Measurements from ENCODE around the gene PIP4K2B.

Gene PIP4K2B

GRCh38 chr17:38799501-38800236 lies at the start of gene PIP4K2B:
PIP4K2B (minus strand) TSS chr17:38799556; CDS start chr17:38799424, 132 bp downstream.
- DNase-seq (ENCODE audit: insufficient read length, low spot score): peak; percentile 87
- TF ChIP-seq, protein P1, sequence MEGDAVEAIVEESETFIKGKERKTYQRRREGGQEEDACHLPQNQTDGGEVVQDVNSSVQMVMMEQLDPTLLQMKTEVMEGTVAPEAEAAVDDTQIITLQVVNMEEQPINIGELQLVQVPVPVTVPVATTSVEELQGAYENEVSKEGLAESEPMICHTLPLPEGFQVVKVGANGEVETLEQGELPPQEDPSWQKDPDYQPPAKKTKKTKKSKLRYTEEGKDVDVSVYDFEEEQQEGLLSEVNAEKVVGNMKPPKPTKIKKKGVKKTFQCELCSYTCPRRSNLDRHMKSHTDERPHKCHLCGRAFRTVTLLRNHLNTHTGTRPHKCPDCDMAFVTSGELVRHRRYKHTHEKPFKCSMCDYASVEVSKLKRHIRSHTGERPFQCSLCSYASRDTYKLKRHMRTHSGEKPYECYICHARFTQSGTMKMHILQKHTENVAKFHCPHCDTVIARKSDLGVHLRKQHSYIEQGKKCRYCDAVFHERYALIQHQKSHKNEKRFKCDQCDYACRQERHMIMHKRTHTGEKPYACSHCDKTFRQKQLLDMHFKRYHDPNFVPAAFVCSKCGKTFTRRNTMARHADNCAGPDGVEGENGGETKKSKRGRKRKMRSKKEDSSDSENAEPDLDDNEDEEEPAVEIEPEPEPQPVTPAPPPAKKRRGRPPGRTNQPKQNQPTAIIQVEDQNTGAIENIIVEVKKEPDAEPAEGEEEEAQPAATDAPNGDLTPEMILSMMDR (IDR thresholded peaks at IDR 0.05; ENCODE audit: insufficient read depth, missing control alignments): no peak
- FAIRE-seq: no peak

GRCh38 chr17:38848557-38848891 lies 49.2 kb upstream of the PIP4K2B start:
- DNase-seq (ENCODE audit: insufficient read length, low spot score): no peak
- TF ChIP-seq, protein P1 (IDR thresholded peaks at IDR 0.05; ENCODE audit: insufficient read depth, missing control alignments): no peak
- FAIRE-seq: no peak

DNA sequence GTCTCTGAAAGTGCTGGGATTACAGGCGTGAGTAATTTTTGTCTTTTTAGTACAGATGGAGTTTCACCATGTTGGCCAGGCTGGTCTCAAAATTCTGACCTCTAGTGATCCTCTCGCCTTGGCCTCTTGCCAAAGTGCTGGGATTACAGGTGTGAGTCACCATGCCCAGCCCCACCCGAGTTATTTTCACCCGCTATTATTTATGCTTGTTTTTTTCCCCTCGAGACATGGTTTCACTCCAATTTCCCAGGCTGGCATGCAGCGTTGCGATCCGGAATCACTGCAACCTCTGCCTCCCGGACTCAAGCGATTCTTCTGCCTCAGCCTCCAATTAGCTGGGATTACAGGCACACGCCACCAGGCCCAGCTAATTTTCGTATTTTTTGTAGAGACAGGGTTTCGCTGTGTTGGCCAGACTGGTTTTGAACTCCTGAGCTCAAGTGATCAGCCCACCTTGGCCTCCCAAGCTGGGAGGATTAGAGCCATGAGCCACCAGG lies 45.0 kb upstream of the PIP4K2B start:
- DNase-seq (ENCODE audit: insufficient read length, low spot score): no peak
- TF ChIP-seq, protein P1 (IDR thresholded peaks at IDR 0.05; ENCODE audit: insufficient read depth, missing control alignments): no peak
- FAIRE-seq: no peak

- TF ChIP-seq, protein P1 (IDR thresholded peaks at IDR 0.05; ENCODE audit: insufficient read depth, missing control alignments): no peak
- FAIRE-seq (no peak), DNase-seq (ENCODE audit: insufficient read length, low spot score) (no peak)
Measured at GRCh38 chr17:38825762-38826247, 26.4 kb upstream of the PIP4K2B start.

- FAIRE-seq (no peak), DNase-seq (ENCODE audit: insufficient read length, low spot score) (peak; percentile 81)
- TF ChIP-seq, protein P1 (IDR thresholded peaks at IDR 0.05; ENCODE audit: insufficient read depth, missing control alignments): no peak
Measured at GRCh38 chr17:38824899-38825761, 25.8 kb upstream of the PIP4K2B start, which contains the start of gene CWC25. CWC25 (minus strand) TSS chr17:38825321; CDS start chr17:38825183, 138 bp downstream.

DNA sequence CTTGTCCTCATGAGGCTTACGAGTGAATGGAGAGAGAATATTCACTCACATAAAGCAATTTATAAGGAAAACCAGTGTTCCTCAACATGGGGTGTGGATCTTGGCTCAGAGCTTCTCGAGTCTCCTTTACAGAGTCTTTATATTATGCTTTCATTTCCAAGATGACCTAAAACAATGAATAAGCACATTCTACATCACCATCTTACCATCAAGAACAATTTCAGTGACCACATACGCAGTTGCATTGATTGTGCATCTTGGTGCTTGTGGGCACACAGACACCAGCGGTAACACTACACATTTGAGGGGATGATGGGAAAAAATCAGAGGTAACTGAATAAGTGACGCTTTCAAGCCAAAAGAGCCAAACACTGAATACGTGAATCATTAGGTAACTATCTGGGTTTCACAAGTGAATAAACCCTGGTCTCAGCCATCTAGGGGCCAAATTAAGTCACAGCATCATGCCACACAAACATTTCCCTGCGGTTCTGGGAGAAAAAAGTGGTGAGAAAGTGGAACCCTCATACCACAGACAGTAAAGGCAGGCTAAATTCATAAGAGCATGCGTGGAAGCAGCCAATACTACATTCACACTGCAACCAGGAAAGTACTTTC lies 16.3 kb upstream of the PIP4K2B start:
- TF ChIP-seq, protein P1 (IDR thresholded peaks at IDR 0.05; ENCODE audit: insufficient read depth, missing control alignments): no peak
- FAIRE-seq (no peak), DNase-seq (ENCODE audit: insufficient read length, low spot score) (no peak)

All from D721Med (cell line).